ENCODE measurements around the gene FCER1G.

FCER1G gene

GRCh38 chr1:161166669-161167548 lies 48.2 kb upstream of the FCER1G start (continued):
- TF ChIP-seq ZNF335 (tag by site-specific recombination; conservative IDR thresholded peaks at IDR 0.05) (peak; percentile 98), GLI2 (tag by site-specific recombination; IDR thresholded peaks at IDR 0.05; ENCODE audit: borderline replicate concordance, low read depth) (no peak), ZBTB20 (tag by site-specific recombination; IDR thresholded peaks at IDR 0.05) (no peak), ZNF324 (tag by site-specific recombination; IDR thresholded peaks at IDR 0.05) (no peak), GLI4 (tag by site-specific recombination; IDR thresholded peaks at IDR 0.05) (0 out of 2 replicates have a peak, but pooled peaks have one; percentile 25), ZFP69B (tag by site-specific recombination; IDR thresholded peaks at IDR 0.05) (no peak), ZSCAN23 (tag by site-specific recombination; IDR thresholded peaks at IDR 0.05) (no peak), ZNF600 (tag by site-specific recombination; IDR thresholded peaks at IDR 0.05) (peak; percentile 55; the same call in 1 of the 2 replicates), ZIC2 (tag by site-specific recombination; IDR thresholded peaks at IDR 0.05) (peak; percentile 60), GLIS2 (tag by site-specific recombination; IDR thresholded peaks at IDR 0.05) (peak; percentile 69), MEIS1 (CRISPR knock-in tag; IDR thresholded peaks at IDR 0.05; ENCODE audit: borderline replicate concordance) (no peak), ZNF398 (tag by site-specific recombination; IDR thresholded peaks at IDR 0.05) (no peak; the same call in 1 of the 2 replicates), ZBTB48 (tag by site-specific recombination; IDR thresholded peaks at IDR 0.05) (0 out of 2 replicates have a peak, but pooled peaks have one; percentile 5), ZFP37 (tag by site-specific recombination; IDR thresholded peaks at IDR 0.05) (0 out of 2 replicates have a peak, but pooled peaks have one; percentile 14)
- TF ChIP-seq, protein P1, sequence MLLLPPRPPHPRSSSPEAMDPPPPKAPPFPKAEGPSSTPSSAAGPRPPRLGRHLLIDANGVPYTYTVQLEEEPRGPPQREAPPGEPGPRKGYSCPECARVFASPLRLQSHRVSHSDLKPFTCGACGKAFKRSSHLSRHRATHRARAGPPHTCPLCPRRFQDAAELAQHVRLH (tag by site-specific recombination; IDR thresholded peaks at IDR 0.05): 0 out of 2 replicates have a peak, but pooled peaks have one; percentile 4
- TF ChIP-seq, protein P2, sequence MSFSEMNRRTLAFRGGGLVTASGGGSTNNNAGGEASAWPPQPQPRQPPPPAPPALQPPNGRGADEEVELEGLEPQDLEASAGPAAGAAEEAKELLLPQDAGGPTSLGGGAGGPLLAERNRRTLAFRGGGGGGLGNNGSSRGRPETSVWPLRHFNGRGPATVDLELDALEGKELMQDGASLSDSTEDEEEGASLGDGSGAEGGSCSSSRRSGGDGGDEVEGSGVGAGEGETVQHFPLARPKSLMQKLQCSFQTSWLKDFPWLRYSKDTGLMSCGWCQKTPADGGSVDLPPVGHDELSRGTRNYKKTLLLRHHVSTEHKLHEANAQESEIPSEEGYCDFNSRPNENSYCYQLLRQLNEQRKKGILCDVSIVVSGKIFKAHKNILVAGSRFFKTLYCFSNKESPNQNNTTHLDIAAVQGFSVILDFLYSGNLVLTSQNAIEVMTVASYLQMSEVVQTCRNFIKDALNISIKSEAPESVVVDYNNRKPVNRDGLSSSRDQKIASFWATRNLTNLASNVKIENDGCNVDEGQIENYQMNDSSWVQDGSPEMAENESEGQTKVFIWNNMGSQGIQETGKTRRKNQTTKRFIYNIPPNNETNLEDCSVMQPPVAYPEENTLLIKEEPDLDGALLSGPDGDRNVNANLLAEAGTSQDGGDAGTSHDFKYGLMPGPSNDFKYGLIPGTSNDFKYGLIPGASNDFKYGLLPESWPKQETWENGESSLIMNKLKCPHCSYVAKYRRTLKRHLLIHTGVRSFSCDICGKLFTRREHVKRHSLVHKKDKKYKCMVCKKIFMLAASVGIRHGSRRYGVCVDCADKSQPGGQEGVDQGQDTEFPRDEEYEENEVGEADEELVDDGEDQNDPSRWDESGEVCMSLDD (tag by site-specific recombination; IDR thresholded peaks at IDR 0.05): peak; percentile 63
- TF ChIP-seq, protein P3, sequence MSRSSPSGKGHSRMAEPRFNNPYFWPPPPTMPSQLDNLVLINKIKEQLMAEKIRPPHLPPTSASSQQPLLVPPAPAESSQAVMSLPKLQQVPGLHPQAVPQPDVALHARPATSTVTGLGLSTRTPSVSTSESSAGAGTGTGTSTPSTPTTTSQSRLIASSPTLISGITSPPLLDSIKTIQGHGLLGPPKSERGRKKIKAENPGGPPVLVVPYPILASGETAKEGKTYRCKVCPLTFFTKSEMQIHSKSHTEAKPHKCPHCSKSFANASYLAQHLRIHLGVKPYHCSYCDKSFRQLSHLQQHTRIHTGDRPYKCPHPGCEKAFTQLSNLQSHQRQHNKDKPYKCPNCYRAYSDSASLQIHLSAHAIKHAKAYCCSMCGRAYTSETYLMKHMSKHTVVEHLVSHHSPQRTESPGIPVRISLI (tag by site-specific recombination; IDR thresholded peaks at IDR 0.05): peak; percentile 75; the same call in 1 of the 2 replicates

- ChIA-PET POLR2A (interaction anchor here (0.9 to 4.8 kb wide), 4 partner anchors 16 to 71 kb away, joined by 3 to 53 read pairs (median 14); partner anchors contain the start of genes DEDD, KLHDC9 and UFC1), CTCF (interaction anchor here (0.6 to 3.9 kb wide), 5 partner anchors 8 to 488 kb away, joined by 3 to 23 read pairs (median 3); partner anchors contain the start of gene B4GALT3)
- no peaks in the 10 kb centered on the region for H3K9me3 ChIP-seq (ENCODE audit: control insufficient read depth, insufficient read depth, low read depth, low read length)
- peaks cover 3% of the 10 kb centered on the region; the same call in 1 of the 2 replicates for H3K4me1 ChIP-seq (ENCODE audit: control insufficient read depth, insufficient read depth, low read length)
- TF ChIP-seq ZNF19 (tag by site-specific recombination; IDR thresholded peaks at IDR 0.05; ENCODE audit: low read depth) (no peak), INSM2 (tag by site-specific recombination; IDR thresholded peaks at IDR 0.05) (no peak), ZNF792 (tag by site-specific recombination; IDR thresholded peaks at IDR 0.05) (no peak)
- TF ChIP-seq, protein P4, sequence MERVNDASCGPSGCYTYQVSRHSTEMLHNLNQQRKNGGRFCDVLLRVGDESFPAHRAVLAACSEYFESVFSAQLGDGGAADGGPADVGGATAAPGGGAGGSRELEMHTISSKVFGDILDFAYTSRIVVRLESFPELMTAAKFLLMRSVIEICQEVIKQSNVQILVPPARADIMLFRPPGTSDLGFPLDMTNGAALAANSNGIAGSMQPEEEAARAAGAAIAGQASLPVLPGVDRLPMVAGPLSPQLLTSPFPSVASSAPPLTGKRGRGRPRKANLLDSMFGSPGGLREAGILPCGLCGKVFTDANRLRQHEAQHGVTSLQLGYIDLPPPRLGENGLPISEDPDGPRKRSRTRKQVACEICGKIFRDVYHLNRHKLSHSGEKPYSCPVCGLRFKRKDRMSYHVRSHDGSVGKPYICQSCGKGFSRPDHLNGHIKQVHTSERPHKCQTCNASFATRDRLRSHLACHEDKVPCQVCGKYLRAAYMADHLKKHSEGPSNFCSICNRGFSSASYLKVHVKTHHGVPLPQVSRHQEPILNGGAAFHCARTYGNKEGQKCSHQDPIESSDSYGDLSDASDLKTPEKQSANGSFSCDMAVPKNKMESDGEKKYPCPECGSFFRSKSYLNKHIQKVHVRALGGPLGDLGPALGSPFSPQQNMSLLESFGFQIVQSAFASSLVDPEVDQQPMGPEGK (tag by site-specific recombination; IDR thresholded peaks at IDR 0.05): no peak
- no peak overlapping the region for H3K27ac ChIP-seq (ENCODE audit: extremely low read depth, low read depth, low read length)
- no peak overlapping the region for H3K4me3 ChIP-seq (ENCODE audit: low read depth, low read length)
- peaks cover 10 to 73% of the 10 kb centered on the region in 2 experiments; a peak in 2 of 3 replicates for H3K36me3 ChIP-seq (ENCODE audit: control insufficient read depth in 2 of 2, insufficient read depth in 1 of 2, low read length in 2 of 2)
These were observed 46.2 kb upstream of the FCER1G start for GRCh38 chr1:161168906-161169305.
